Calu3 (cell line): ENCODE measurements around the gene WFS1. TPM values are rescaled to one million over a fixed set of nuclear protein-coding genes. Genes with fewer than 3 reads are reported as not detected.

Source experiments
- BruUV-seq: library from RNA; stranded (reverse); fragments of 400-500 nt; replicated peaks from 2 replicates; lab custom pipeline; 2021; lab: Mats Ljungman, UMichigan
- CTCF ChIA-PET: fragments of 300-600 bp; sonication (Branson Sonifier 250); formaldehyde crosslinking; loops from one replicate; lab custom pipeline; 2022; ENCODE audit warnings: antibody characterized with exemption; lab: Charles Lee
- DNase-seq: peaks from one replicate; pipeline ENCODE4 v3.0.0; 2022
- H3K27ac Mint-ChIP-seq: one replicate; pipeline ENCODE4 v1.8.0; 2022; ENCODE audit warnings: mixed read lengths; ENCODE audit not compliant: unreplicated experiment
- H3K27me3 Mint-ChIP-seq: one replicate; pipeline ENCODE4 v1.8.0; 2022; ENCODE audit warnings: mixed read lengths; ENCODE audit not compliant: unreplicated experiment
- H3K36me3 Mint-ChIP-seq: one replicate; pipeline ENCODE4 v1.8.0; 2022; ENCODE audit warnings: mild to moderate bottlenecking, moderate library complexity, mixed read lengths; ENCODE audit not compliant: insufficient read depth, unreplicated experiment
- H3K4me1 Mint-ChIP-seq: one replicate; pipeline ENCODE4 v1.8.0; 2022; ENCODE audit warnings: mild to moderate bottlenecking, low read depth, mixed read lengths; ENCODE audit not compliant: unreplicated experiment
- H3K4me3 Mint-ChIP-seq: one replicate; pipeline ENCODE4 v1.8.0; 2022; ENCODE audit warnings: mild to moderate bottlenecking, low read depth, moderate library complexity, mixed read lengths; ENCODE audit not compliant: unreplicated experiment
- H3K9me3 Mint-ChIP-seq: one replicate; pipeline ENCODE4 v1.8.0; 2022; ENCODE audit warnings: low read depth, mixed read lengths; ENCODE audit not compliant: unreplicated experiment
- CTCF ChIP-seq: fragments of 200-600 bp; IDR thresholded peaks from one replicate; pipeline ENCODE4 v1.8.0; 2022; ENCODE audit warnings: antibody characterized with exemption; ENCODE audit not compliant: unreplicated experiment
- intact Hi-C: fragments of 100-400 bp; cut with micrococcal nuclease; formaldehyde crosslinking; loops from one replicate; pipeline ENCODE4 v1.10.0; 2022; ENCODE audit not compliant: unreplicated experiment
- total RNA-seq: library from RNA; stranded (reverse); gene quantifications from 2 replicates; pipeline ENCODE4 v1.2.3, GENCODE V29; 2022

The WFS1 gene
- total RNA-seq, 1 experiment from 2014 or later, result 23.4 TPM

GRCh38 chr4:6290769-6291547, 21.3 kb downstream of the WFS1 start:
- no peak for TF ChIP-seq CTCF
- Mint-ChIP-seq H3K36me3 (peaks cover 8% of the 10 kb centered on the region), H3K9me3 (no peaks in the 10 kb centered on the region), H3K4me1 (no peaks in the 10 kb centered on the region), H3K4me3 (no peak overlapping the region), H3K27ac (no peak overlapping the region), H3K27me3 (no peaks in the 10 kb centered on the region)
- DNase-seq, result no peak
- CTCF ChIA-PET, result no interaction called here
- intact Hi-C loops, result no loop called here
- BruUV-seq, result no TSS peak

- intact Hi-C loops, result no loop called here
- Mint-ChIP-seq H3K9me3 (no peaks in the 10 kb centered on the region), H3K4me3 (no peak overlapping the region), H3K36me3 (peaks cover 8% of the 10 kb centered on the region), H3K4me1 (no peaks in the 10 kb centered on the region), H3K27ac (no peak overlapping the region), H3K27me3 (no peaks in the 10 kb centered on the region)
- CTCF ChIA-PET, result no interaction called here
- no TSS peak for BruUV-seq
- TF ChIP-seq CTCF, result no peak
- DNase-seq, result no peak
Observed at GRCh38 chr4:6291784-6292297, 22.2 kb downstream of the WFS1 start.

- Mint-ChIP-seq H3K27me3 (no peaks in the 10 kb centered on the region), H3K27ac (no peak overlapping the region), H3K4me3 (no peak overlapping the region), H3K9me3 (no peaks in the 10 kb centered on the region), H3K4me1 (no peaks in the 10 kb centered on the region), H3K36me3 (peaks cover 8% of the 10 kb centered on the region)
- TF ChIP-seq CTCF, result no peak
- DNase-seq, result no peak
- intact Hi-C loops, result no loop called here
- CTCF ChIA-PET, result no interaction called here
- no TSS peak for BruUV-seq
Observed at GRCh38 chr4:6292376-6293096, 22.9 kb downstream of the WFS1 start.

- BruUV-seq, result no TSS peak
- H3K27me3 Mint-ChIP-seq, result no peaks in the 10 kb centered on the region
- H3K4me3 Mint-ChIP-seq, result no peak overlapping the region
- H3K27ac Mint-ChIP-seq, result no peak overlapping the region
- no peaks in the 10 kb centered on the region for H3K9me3 Mint-ChIP-seq
- H3K4me1 Mint-ChIP-seq, result no peaks in the 10 kb centered on the region
- intact Hi-C loops, result no loop called here
- no peak for TF ChIP-seq CTCF
- CTCF ChIA-PET, result no interaction called here
- no peak for DNase-seq
- peaks cover 8% of the 10 kb centered on the region for H3K36me3 Mint-ChIP-seq
Observed at GRCh38 chr4:6293097-6293445, 23.4 kb downstream of the WFS1 start.
